Activated CD4-positive, alpha-beta memory T cell treated with anti-CD3 and anti-CD28 coated beads for 36 hours (primary cell): ENCODE data around the gene RUSC2. TPM values are rescaled to one million over a fixed set of nuclear protein-coding genes. Genes with fewer than 3 reads are reported as not detected.
"Not testable (repeated sequence)": the region's sequence is repeated elsewhere in the genome, so short reads cannot be mapped to it uniquely, and the experiment has no call there.

Experiments used
- CTCF ChIA-PET: fragments of 350-600 bp; sonication (Branson Sonifier 250); formaldehyde crosslinking; loops from one replicate; lab custom pipeline; 2021; ENCODE audit warnings: antibody characterized with exemption, inconsistent platforms; lab: Charles Lee
- POLR2A ChIA-PET: fragments of 350-600 bp; sonication (Branson Sonifier 250); formaldehyde crosslinking; loops from one replicate; lab custom pipeline; 2021; ENCODE audit warnings: antibody characterized with exemption; lab: Charles Lee
- DNase-seq: peaks from one replicate; pipeline ENCODE4 v3.0.0-alpha.2; 2020
- H3K27ac Mint-ChIP-seq: one replicate; pipeline ENCODE4 v1.8.0; 2021; ENCODE audit warnings: mixed read lengths
- H3K27me3 Mint-ChIP-seq: one replicate; pipeline ENCODE4 v1.8.0; 2021; ENCODE audit warnings: mixed read lengths
- H3K36me3 Mint-ChIP-seq: one replicate; pipeline ENCODE4 v1.8.0; 2021; ENCODE audit warnings: mixed read lengths
- H3K4me1 Mint-ChIP-seq: one replicate; pipeline ENCODE4 v1.8.0; 2021; ENCODE audit warnings: low read depth, mixed read lengths
- H3K4me3 Mint-ChIP-seq: one replicate; pipeline ENCODE4 v1.8.0; 2021; ENCODE audit warnings: mild to moderate bottlenecking, mixed read lengths
- H3K9me3 Mint-ChIP-seq: one replicate; pipeline ENCODE4 v1.8.0; 2021; ENCODE audit warnings: mixed read lengths
- intact Hi-C: fragments of 100-400 bp; cut with micrococcal nuclease; formaldehyde crosslinking; loops from one replicate; pipeline ENCODE4 v1.15.1; 2023
- total RNA-seq, 2 experiments: library from RNA; stranded (reverse); gene quantifications; one replicate each; pipeline ENCODE4 v1.2.3, GENCODE V29; 2021

RUSC2 gene
- total RNA-seq, 2 experiments from 2014 or later: 2.7 to 3.0 TPM

GRCh38 chr9:35533398-35533797 lies 43.5 kb downstream of the RUSC2 start:
- no peaks in the 10 kb centered on the region for H3K36me3 Mint-ChIP-seq
- H3K4me3 Mint-ChIP-seq: no peak overlapping the region
- peaks cover 6% of the 10 kb centered on the region for H3K27me3 Mint-ChIP-seq
- no peak overlapping the region for H3K27ac Mint-ChIP-seq
- CTCF ChIA-PET: no interaction called here
- H3K9me3 Mint-ChIP-seq: no peaks in the 10 kb centered on the region
- intact Hi-C loops: no loop called here
- DNase-seq: no peak
- peaks cover 2% of the 10 kb centered on the region for H3K4me1 Mint-ChIP-seq
- POLR2A ChIA-PET: no interaction called here

DNA sequence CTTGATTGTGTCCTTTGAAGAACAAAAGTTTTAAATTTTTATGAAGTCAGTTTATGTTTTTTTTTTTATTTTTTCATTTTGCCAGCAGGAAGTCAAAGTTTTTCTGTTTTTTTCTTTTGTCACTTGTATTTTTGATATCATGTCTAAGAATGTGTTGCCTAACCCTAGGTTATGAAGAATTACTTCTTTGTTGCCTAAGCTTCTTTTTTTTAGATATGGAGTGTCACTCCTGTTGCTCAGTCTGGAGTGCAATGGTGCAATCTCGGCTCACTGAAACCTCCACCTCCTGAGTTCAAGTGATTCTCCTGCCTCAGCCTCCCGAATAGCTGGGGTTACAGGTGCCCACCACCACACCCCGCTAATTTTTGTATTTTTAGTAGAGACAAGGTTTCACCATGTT lies 45.0 kb downstream of the RUSC2 start:
- H3K27ac Mint-ChIP-seq, H3K36me3 Mint-ChIP-seq, DNase-seq, H3K4me3 Mint-ChIP-seq, intact Hi-C loops, H3K9me3 Mint-ChIP-seq, POLR2A ChIA-PET, H3K4me1 Mint-ChIP-seq, CTCF ChIA-PET: not testable (repeated sequence)
- H3K27me3 Mint-ChIP-seq: peaks cover 11% of the 10 kb centered on the region

- no peaks in the 10 kb centered on the region for H3K4me1 Mint-ChIP-seq
- CTCF ChIA-PET: no interaction called here
- no peaks in the 10 kb centered on the region for H3K9me3 Mint-ChIP-seq
- POLR2A ChIA-PET: no interaction called here
- no peak overlapping the region for H3K27ac Mint-ChIP-seq
- H3K4me3 Mint-ChIP-seq: no peak overlapping the region
- no peaks in the 10 kb centered on the region for H3K36me3 Mint-ChIP-seq
- no peak for DNase-seq
- peaks cover 18% of the 10 kb centered on the region for H3K27me3 Mint-ChIP-seq
- intact Hi-C loops: no loop called here
Measured at GRCh38 chr9:35537913-35538312, 48.0 kb downstream of the RUSC2 start.

GRCh38 chr9:35538361-35539234 lies 48.7 kb downstream of the RUSC2 start:
- H3K4me3 Mint-ChIP-seq: no peak overlapping the region
- POLR2A ChIA-PET: no interaction called here
- intact Hi-C loops: no loop called here
- H3K9me3 Mint-ChIP-seq: no peaks in the 10 kb centered on the region
- no peaks in the 10 kb centered on the region for H3K4me1 Mint-ChIP-seq
- H3K27ac Mint-ChIP-seq: no peak overlapping the region
- H3K36me3 Mint-ChIP-seq: no peaks in the 10 kb centered on the region
- peaks cover 18% of the 10 kb centered on the region for H3K27me3 Mint-ChIP-seq
- DNase-seq: no peak
- CTCF ChIA-PET: interaction anchor here (1.1 kb wide), 1 partner anchor 15 kb away, joined by 4 read pairs; no protein-coding TSS in a partner anchor

Other genes starting within 250 kb of the RUSC2 start
- gene TESK1, start 115.2 kb downstream of the RUSC2 start, total RNA-seq: 10 to 100 TPM; 31.0 to 34.7 TPM
- 1 to 10 TPM; 9.4 to 9.8 TPM for gene CD72, start 128.3 kb downstream of the RUSC2 start, total RNA-seq
- 10 to 100 TPM; 74.6 to 75.8 TPM for gene SIT1, start 160.8 kb downstream of the RUSC2 start, total RNA-seq
- gene RMRP, start 167.9 kb downstream of the RUSC2 start, total RNA-seq: over 10,000 TPM; 10,694 to 13,592 TPM
- 10 to 100 TPM; 15.0 to 15.7 TPM for gene CCDC107, start 168.2 kb downstream of the RUSC2 start, total RNA-seq
- gene ARHGEF39, start 175.1 kb downstream of the RUSC2 start, total RNA-seq: 10 to 100 TPM; 28.1 to 28.2 TPM
- 1 to 10 TPM in 1 of 2 experiments, under 1 TPM in 1; 0.90 to 1.6 TPM for gene CA9, start 183.8 kb downstream of the RUSC2 start, total RNA-seq
- 1 to 10 TPM; 3.9 to 5.3 TPM for gene TPM2, start 199.8 kb downstream of the RUSC2 start, total RNA-seq
- gene TLN1, start 242.1 kb downstream of the RUSC2 start, total RNA-seq: 100 to 1,000 TPM; 285 to 287 TPM
- gene CREB3, start 242.6 kb downstream of the RUSC2 start, total RNA-seq: 10 to 100 TPM; 27.7 to 29.9 TPM